Measurements from ENCODE around the gene ZNF230.

- no peak for TF ChIP-seq CTCF (IDR thresholded peaks at IDR 0.05)
- TF ChIP-seq POLR2A (IDR thresholded peaks at IDR 0.05), result no peak
- TF ChIP-seq EP300 (IDR thresholded peaks at IDR 0.05), result no peak
- TF ChIP-seq POLR2AphosphoS5 (IDR thresholded peaks at IDR 0.05), result no peak
These were observed 18.1 kb upstream of the ZNF230 start for GRCh38 chr19:43984687-43985000.
